GM21717 (cell line): Measurements from ENCODE around the gene POLR2C.

Source experiments
- ATAC-seq: cut with Tn5 transposase; IDR thresholded peaks from one replicate; pipeline ENCODE4 v1.9.1; 2021; ENCODE audit warnings: mild to moderate bottlenecking, moderate library complexity; ENCODE audit not compliant: unreplicated experiment

The POLR2C gene

DNA sequence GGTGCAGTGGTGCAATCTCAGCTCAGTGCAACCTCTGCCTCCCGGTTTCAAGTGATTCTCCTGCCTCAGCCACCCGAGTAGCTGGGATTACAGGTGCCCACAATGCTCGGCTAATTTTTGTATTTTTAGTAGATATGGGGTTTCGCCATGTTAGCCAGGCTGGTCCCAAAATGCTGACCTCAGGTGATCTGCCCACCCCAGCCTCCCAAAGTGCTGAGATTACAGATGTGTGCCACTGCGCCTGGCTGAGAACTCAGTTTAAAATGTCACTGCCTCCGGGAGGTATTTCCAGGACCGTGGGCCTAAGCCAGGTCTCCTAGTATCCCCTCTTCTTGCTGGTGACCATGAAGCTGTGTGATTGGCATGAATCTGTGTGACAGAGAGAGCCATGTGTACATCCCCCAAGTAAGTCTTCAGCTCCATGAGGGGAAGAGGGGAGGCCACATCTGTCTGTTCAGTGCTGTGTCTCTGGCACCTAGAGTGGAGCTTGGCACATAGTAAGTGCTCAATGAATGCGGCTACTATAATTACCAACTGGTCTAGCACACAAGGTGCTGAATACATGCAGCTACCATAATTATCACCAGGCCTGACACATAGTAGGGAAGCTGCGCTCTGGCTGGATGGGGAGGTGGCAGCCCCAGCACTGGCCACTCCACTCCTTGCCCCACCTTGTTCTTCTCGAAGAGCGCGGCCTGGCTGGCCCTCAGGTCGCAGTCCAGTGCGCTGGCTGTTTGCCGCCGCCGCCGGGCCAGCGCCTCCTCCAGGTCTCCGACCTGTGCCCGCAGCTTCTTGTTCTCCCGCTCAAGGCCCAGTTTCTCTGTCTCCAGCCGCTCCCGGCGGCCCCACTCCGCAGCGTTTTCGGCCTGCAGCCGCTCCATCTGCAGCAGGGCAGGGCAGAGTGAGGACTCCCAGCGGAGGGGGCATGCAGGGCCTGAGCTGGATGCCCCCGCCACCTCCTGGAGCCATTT lies 55.2 kb downstream of the POLR2C start:
- ATAC-seq: no peak

DNA sequence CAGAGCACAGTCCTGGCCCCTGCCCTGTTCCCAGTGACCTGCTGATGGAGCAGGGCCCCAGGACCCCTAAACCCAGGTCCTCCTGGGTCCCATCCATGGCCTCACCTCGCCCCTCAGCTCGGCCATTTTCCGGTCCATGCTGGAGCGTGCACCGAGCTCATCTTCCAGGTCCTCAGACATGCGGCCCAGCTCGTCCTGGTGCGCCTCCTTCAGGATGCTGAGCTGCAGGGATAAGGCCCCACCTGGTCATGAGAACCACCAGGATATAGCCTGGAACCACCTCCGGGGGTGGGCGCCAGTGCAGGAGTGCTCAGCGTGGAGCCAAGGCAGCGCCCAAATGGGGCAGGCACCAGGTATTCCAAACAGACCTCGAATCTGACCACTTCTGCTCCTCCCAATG lies 56.0 kb downstream of the POLR2C start:
- no peak for ATAC-seq

DNA sequence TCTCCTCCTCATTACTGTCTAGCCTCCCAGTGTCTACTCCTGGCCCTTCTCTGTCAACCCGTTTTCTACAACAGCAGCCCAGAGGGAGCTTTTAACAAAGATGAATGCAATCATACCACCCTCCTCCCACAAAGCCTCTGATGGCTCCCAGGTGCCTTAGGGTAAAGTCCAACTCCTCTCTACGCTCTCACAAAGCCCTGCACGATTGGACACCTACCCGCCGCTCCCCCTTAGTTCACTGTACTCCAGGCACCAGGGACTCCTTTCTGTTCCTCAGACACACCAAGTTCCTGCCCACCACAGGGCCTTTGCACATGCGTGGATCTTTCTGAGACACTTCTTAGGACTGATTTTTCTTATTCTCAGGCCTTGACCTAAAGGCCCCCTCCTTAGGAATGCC lies 56.4 kb downstream of the POLR2C start:
- ATAC-seq: no peak

DNA sequence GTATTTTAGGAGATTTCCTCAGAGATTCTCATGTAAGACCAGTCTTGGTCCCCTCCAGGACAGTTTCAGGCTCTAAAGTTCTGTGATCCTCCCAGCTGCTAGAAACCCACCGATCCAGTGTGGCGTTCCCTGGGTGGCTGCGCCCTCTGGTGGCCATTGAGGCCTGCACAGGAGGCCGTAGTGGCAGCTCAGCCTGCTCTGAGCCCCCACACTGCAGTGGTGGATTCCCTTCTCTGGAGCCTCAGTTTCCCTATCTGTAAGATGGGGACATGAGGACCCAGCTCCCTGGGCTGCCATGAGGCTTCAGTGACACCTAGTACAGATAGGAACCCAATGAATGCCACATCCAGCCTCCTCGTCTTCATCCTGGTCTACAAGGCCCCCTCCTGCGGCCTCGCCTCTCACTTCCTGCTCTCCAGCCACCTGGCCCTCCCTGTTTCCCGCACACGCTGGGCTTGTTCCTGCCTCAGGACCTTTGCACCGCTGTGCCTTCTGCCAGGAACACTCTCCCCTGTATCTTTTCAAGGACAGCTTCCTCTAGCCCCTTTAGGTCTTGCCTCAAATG lies 57.4 kb downstream of the POLR2C start:
- no peak for ATAC-seq
